Thoracic aorta (tissue), 2 donors: Measurements from ENCODE around the gene MORN3. TPM values are rescaled to one million over a fixed set of nuclear protein-coding genes. Genes with fewer than 3 reads are reported as not detected.
"Not testable (repeated sequence)": the region's sequence is repeated elsewhere in the genome, so short reads cannot be mapped to it uniquely, and the experiment has no call there.

Source experiments
- ATAC-seq: fragments of 150-250 bp; one replicate; pipeline ENCODE4 v1.8.0; 2017; ENCODE audit warnings: low read depth; ENCODE audit not compliant: insufficient number of reproducible peaks, low FRiP score
- DNase-seq: peaks from one replicate; pipeline ENCODE4 v3.0.0-alpha.2; 2020; ENCODE audit warnings: low spot score
- H3K27ac ChIP-seq, 2 donors: fragments of 200-600 bp; sonication (generic); 1 replicate in 1 of 2; 2 replicates in 1 of 2; pipeline ENCODE4 v1.5.1; 2016; ENCODE audit warnings: mild to moderate bottlenecking in 2 of 2, moderate library complexity in 2 of 2
- H3K27me3 ChIP-seq: fragments of 200-600 bp; sonication (generic); replicated peaks from 2 replicates; pipeline ENCODE4 v1.6.0; 2016; ENCODE audit warnings: mild to moderate bottlenecking; ENCODE audit not compliant: insufficient read depth
- H3K36me3 ChIP-seq: fragments of 200-600 bp; sonication (generic); one replicate; pipeline ENCODE4 v1.5.1; 2016
- H3K4me1 ChIP-seq, 2 donors: fragments of 200-600 bp; sonication (generic); 1 replicate in 1 of 2; 2 replicates in 1 of 2; pipeline versions ENCODE4 v1.5.1 to v1.6.0; 2016; ENCODE audit warnings: low read depth in 2 of 2, mild to moderate bottlenecking in 1 of 2; ENCODE audit not compliant: control insufficient read depth in 1 of 2
- H3K4me3 ChIP-seq: fragments of 200-600 bp; sonication (generic); 2 replicates; pipeline ENCODE4 v1.5.1; 2016; ENCODE audit warnings: mild to moderate bottlenecking
- H3K9me3 ChIP-seq: fragments of 200-600 bp; sonication (generic); 2 replicates; pipeline ENCODE4 v1.5.1; 2016
- total RNA-seq, 2 donors: library from RNA; depleted of rRNA; stranded (reverse); fragments of >200 nt; gene quantifications; one replicate each; pipeline versions ENCODE4 v1.1.0 to v1.2.3, GENCODE V29; 2016
- TF ChIP-seq, protein P1 (sequence below): fragments of 200-600 bp; sonication (generic); IDR thresholded peaks from one replicate; pipeline ENCODE4 v1.5.1; 2019; ENCODE audit warnings: antibody characterized with exemption

The MORN3 gene
- total RNA-seq, 2 donors from 2014 or later: 0.78 TPM; not detected in 1

DNA sequence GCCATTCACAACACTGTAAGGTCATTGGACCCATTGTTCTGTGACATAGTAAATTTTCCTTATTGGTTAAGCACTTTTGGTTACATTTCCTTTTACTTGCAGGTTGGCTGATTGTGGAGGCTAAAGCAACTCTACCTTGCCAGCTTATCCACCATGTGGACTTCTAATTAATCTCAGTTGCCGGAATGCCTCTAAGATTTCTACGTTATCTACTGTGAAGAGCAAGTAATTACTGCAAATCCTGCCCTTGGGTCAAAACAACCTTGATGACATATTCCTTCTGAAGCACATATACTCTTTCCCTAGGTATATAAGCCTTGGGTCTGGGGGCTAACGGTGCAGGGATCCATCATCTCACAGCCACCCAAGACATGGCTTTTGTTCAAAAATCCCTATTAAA is 19.5 kb upstream of the MORN3 start:
- H3K36me3 ChIP-seq: no peaks in the 10 kb centered on the region
- no peak overlapping the region for H3K4me3 ChIP-seq
- TF ChIP-seq, protein P1, sequence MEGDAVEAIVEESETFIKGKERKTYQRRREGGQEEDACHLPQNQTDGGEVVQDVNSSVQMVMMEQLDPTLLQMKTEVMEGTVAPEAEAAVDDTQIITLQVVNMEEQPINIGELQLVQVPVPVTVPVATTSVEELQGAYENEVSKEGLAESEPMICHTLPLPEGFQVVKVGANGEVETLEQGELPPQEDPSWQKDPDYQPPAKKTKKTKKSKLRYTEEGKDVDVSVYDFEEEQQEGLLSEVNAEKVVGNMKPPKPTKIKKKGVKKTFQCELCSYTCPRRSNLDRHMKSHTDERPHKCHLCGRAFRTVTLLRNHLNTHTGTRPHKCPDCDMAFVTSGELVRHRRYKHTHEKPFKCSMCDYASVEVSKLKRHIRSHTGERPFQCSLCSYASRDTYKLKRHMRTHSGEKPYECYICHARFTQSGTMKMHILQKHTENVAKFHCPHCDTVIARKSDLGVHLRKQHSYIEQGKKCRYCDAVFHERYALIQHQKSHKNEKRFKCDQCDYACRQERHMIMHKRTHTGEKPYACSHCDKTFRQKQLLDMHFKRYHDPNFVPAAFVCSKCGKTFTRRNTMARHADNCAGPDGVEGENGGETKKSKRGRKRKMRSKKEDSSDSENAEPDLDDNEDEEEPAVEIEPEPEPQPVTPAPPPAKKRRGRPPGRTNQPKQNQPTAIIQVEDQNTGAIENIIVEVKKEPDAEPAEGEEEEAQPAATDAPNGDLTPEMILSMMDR: no peak
- peaks cover 0 to 4% of the 10 kb centered on the region in 2 donors for H3K4me1 ChIP-seq
- ATAC-seq (no peak), DNase-seq (no peak)
- no peaks in the 10 kb centered on the region for H3K9me3 ChIP-seq
- H3K27me3 ChIP-seq: no peaks in the 10 kb centered on the region
- H3K27ac ChIP-seq: no peak overlapping the region

DNA sequence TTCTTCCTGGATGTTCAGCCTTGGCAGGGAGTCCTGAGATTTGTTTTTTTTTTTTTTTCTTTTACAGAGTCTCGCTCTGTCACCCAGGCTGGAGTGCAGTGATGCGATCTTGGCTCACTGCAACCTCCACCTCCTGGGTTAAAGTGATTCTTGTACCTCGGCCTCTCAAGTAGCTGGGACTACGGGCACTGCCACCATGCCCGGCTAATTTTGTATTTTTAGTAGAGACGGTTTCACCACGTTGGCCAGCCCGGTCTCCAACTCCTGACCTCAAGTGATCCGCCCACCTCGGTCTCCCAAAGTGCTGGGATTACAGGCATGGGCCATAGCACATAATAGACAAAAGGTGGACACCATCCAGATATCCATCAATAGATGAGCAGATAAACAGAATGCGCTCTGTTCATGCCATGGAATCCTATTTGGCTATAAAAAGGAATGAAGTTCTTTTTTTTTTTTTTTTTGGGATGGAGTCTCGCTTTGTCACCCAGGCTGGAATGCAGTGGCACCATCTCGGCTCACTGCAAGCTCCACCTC is 10.3 kb upstream of the MORN3 start:
- not testable (repeated sequence) for ATAC-seq, H3K4me1 ChIP-seq, DNase-seq, H3K9me3 ChIP-seq, H3K4me3 ChIP-seq, H3K36me3 ChIP-seq, H3K27ac ChIP-seq, H3K27me3 ChIP-seq

DNA sequence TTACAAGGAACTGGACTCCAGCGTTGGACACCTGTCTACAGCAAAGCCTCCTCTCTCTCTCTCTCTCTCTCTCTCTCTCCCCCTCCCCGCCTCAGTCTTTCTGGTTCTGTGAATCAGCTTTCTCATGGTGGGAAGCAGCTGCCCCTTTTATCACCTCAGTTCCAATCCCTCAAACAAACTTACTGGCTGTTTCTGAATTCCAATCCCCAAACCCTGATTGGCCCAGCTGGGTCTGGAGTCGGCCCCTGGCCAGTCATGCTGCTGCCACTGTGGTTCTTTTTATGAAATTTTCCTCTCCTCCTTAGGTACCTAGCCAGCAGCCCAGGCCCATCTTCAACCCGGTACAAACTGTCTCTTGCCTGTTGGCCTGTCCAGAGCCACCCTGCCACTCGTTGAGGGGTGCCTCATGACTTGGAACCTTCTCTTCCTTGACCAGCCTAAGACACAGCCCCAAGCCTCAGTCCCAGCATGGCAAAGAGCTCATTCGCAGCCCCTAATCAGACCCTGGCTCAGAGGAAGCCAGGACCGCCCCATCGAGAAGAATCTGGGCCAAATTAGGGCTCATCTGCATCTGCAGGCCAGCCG is 9.4 kb upstream of the MORN3 start:
- TF ChIP-seq, protein P1: no peak
- no peak overlapping the region for H3K27ac ChIP-seq

DNA sequence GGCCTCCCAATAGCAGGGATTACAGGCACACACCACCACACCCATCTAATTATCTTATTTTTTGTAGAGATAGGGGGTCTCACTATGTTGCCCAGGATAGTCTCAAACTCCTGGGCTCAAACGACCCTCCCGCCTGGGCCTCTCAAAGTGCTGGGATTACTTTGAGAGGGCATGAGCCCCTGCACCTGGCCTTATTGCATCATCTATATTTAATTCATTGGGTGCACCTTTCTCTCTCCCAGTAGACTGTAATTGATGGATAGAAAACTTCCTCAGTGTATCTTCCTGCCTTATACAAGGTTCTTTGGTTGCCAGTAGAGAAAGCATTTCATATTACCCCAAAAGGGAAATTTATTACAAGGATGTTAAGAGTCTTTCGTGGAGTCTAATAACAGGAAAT is 8.9 kb upstream of the MORN3 start:
- no peaks in the 10 kb centered on the region for H3K9me3 ChIP-seq
- TF ChIP-seq, protein P1: no peak
- ATAC-seq (no peak), DNase-seq (no peak)
- no peaks in the 10 kb centered on the region for H3K36me3 ChIP-seq
- no peaks in the 10 kb centered on the region for H3K27me3 ChIP-seq
- no peak overlapping the region for H3K27ac ChIP-seq
- H3K4me3 ChIP-seq: no peak overlapping the region
- H3K4me1 ChIP-seq: no peaks in the 10 kb centered on the region

More for the DNA sequence above, 9.4 kb upstream of the MORN3 start:
- H3K4me1 ChIP-seq: no peaks in the 10 kb centered on the region
- no peaks in the 10 kb centered on the region for H3K27me3 ChIP-seq
- no peaks in the 10 kb centered on the region for H3K36me3 ChIP-seq
- no peak for DNase-seq
- ATAC-seq: no peak
- no peaks in the 10 kb centered on the region for H3K9me3 ChIP-seq
- H3K4me3 ChIP-seq: no peak overlapping the region

DNA sequence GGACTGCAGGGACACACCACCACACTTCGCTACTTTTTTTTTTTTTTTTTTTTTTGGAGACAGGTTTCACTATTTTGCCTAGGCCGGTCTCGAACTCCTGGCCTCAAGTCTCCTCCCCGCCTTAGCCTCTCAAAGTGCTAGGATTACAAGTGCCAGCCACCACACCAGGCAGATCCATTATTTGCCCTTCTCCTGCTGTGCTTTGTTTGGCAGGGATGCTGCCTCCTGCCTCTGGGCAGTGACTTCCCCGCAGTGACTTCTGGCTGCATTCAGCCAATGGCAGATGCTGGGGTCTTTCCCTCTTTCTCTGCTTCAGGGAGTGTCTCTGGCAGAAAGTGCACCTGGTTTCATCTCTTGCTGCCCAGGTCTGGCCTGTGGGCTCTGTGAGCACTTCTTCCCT is 6.7 kb upstream of the MORN3 start:
- Histone ChIP-seq H3K4me1 (peaks cover 7 to 13% of the 10 kb centered on the region in 2 donors), H3K4me3 (no peak overlapping the region), H3K9me3 (no peaks in the 10 kb centered on the region), H3K36me3 (no peaks in the 10 kb centered on the region), H3K27me3 (no peaks in the 10 kb centered on the region), H3K27ac (no peak overlapping the region)
- TF ChIP-seq, protein P1: no peak
- no peak for DNase-seq
- ATAC-seq: no peak
